Middle frontal gyrus (tissue), 1 donor: ENCODE measurements around the gene AGO4.
A peak's percentile ranks its signal among the peaks of the same experiment; 100 is the strongest.
"Not testable (repeated sequence)": the region's sequence is repeated elsewhere in the genome, so short reads cannot be mapped to it uniquely, and the experiment has no call there.

ENCODE experiments used
- DNase-seq: peaks from one replicate; pipeline ENCODE4 v3.0.0-alpha.2; 2015; ENCODE audit warnings: low spot score; ENCODE audit errors: extremely low spot score

Gene AGO4

DNA sequence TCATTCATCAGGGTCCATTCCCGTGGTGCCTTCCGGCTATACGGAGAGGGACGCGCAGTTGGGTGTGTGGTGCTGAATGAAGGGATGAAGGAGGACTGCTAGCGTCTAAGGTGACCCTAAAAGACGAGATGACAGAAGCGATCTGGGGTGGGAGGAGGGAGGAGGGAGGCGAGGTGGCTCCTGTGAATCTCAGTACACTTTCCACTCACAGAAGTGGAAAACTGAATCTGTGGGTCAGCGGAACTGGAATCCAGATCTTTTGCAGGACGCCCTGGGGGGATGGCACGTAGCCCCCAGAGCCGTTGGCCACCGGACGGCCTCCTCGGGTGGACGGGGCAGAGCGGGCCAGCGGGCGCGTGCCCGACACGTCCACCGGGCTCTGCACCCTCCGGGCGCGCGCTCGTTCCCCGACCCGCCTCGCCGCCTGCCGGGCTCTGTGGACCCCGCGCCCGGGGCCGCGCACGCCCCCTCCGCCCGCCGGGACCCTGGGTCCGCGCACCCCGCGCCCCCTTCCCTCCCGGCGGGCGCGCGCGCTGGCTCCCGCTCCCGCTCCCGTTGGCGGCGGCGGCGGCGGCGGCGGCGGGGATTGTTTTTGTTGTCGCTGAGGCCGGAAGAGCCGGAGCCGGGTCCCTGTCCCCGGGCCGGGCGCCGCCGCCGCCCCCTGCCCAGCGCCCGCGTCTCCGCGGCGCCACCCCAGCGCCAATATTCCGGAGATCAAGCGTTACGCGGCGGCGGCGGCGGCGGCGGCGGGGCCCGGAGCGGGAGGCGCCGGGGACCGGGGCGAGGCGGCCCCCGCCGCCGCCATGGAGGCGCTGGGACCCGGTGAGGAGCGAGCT is at the start of gene AGO4:
Gene AGO4 (plus strand): TSS at position 403 of the 836 bp plus-strand sequence. CDS start 401 bp downstream, at position 804.
- DNase-seq, result peak; percentile 32

GRCh38 chr1:35762141-35762540 is 45.7 kb upstream of the AGO4 start:
- no peak for DNase-seq

DNA sequence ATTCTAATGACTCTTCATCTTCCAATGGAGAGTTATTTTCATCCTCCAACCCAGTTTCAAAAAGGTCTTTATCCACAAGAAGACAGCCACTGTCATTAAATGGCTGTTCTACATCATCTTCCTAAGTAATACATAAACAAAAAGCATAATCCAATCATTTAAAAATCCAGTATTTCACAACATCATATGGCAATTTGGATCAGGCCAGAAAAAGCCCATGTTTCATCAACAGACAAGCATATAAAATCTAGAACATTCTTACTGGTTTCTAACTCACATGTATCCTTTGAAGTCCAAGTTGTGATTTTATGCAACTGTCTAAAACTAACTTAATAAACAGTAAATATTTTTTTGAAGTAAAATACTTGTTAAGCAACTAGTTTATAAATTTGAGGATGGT is 44.6 kb upstream of the AGO4 start:
- DNase-seq, result no peak

DNA sequence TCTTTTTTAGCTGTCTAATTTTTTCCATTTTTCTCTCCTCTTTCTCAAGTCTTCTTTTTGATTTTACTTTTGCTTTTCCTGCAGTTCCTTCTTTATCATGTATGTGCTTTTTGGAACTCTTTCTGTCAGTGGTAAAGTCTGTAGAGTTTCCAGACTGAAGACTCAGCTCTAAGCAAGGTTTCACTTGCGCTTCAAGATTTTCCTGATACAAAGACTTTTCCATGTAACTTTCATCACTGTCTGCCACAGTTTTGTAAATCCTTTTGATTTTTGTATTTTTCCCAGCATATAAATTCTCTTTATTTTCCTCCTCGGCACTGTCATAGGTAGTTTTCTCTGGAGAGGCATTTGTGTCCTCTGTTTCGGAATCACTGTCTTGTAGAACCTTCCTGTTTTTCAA is 43.5 kb upstream of the AGO4 start:
- no peak for DNase-seq

- DNase-seq, result no peak
Observed at GRCh38 chr1:35768350-35769187, 39.2 kb upstream of the AGO4 start.

- DNase-seq, result peak; percentile 32
Observed at GRCh38 chr1:35769188-35769758, 38.5 kb upstream of the AGO4 start.

GRCh38 chr1:35773711-35774110 is 34.1 kb upstream of the AGO4 start:
- DNase-seq, result no peak

GRCh38 chr1:35776172-35776571 is 31.6 kb upstream of the AGO4 start:
- not testable (repeated sequence) for DNase-seq

- DNase-seq, result no peak
Observed at GRCh38 chr1:35777109-35777508, 30.7 kb upstream of the AGO4 start.

DNA sequence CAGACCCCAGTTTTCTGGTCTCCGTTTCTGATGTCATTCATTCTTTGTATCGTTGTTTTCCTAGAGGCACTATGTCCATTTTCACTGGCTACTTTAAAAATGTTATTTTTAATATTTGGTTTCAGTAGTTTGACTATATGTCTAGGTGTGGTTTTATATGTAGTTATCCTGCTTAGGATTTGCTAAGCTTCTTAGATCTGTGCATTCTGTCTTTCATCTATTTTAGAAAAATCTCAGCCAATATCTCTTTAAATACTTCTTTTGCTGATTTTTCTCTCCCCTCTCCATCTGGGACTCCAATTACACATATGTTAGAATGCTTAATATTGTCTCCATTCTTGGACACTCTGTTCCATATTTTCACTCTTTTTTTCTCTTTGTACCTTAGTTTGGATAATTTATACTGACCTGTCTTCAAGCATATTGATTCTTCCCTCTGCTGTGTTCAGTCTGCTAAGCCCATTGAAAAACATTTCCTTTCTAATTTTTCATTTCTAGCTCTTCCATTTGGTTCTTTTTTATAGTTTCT is 24.7 kb upstream of the AGO4 start:
- DNase-seq, result no peak

DNA sequence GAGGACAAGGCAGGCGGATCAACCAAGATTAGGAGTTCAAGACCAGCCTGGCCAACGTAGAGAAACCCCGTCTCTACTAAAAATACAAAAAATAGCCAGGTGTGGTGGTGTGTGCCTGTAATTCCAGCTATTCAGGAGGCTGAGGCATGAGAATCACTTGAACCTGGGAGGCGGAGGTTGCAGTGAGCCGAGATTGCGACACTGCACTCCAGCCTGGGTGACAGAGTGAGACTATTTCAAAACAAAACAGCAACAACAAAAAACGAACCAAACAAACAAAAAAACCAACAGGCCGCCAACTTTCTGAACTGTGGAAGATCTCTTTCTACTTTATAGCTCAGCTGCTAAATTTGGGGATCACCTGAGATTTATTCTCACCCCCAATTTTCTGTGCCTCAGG is 23.5 kb upstream of the AGO4 start:
- not testable (repeated sequence) for DNase-seq

GRCh38 chr1:35788139-35788538 is 19.7 kb upstream of the AGO4 start:
- no peak for DNase-seq

DNA sequence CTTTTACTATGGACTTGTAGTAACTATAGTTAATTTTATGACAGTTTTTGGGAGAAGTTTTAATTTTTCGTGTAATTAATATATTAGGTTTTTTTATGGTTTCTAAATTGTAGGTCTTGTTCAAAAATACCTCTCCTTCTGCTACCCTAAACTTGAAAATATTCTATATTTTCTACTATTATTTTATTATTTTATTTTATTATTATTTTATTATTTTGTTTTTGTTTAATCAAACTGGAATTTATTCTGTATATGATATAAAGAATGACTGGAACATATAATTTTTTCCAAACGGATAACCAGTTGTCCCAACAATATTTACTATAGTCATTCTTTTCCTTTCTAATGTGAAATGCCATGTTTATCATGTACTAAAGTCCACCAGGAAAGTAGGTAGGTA is 17.1 kb upstream of the AGO4 start:
- DNase-seq, result no peak

GRCh38 chr1:35795295-35795694 is 12.5 kb upstream of the AGO4 start:
- DNase-seq, result no peak

- DNase-seq, result no peak
Observed at GRCh38 chr1:35797380-35797779, 10.4 kb upstream of the AGO4 start.

DNA sequence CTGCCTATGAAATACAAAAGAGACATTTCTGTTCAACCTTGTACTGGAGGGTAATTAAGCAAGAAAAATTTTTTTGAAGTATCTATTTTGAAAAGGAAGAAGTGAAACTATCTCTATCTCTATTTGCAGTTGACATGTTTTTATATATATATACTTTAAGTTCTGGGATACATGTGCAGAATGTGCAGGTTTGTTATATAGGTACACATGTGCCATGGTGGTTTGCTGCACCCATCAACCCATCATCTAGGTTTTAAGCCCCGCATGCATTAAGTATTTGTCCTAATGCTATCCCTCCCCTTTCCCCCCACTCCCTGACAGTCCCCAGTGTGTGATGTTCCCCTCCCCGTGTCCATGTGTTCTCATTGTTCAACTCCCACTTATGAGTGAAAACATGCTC is 9.8 kb upstream of the AGO4 start:
- not testable (repeated sequence) for DNase-seq

- DNase-seq, result not testable (repeated sequence)
Observed at GRCh38 chr1:35800167-35800887, 7.5 kb upstream of the AGO4 start.

DNA sequence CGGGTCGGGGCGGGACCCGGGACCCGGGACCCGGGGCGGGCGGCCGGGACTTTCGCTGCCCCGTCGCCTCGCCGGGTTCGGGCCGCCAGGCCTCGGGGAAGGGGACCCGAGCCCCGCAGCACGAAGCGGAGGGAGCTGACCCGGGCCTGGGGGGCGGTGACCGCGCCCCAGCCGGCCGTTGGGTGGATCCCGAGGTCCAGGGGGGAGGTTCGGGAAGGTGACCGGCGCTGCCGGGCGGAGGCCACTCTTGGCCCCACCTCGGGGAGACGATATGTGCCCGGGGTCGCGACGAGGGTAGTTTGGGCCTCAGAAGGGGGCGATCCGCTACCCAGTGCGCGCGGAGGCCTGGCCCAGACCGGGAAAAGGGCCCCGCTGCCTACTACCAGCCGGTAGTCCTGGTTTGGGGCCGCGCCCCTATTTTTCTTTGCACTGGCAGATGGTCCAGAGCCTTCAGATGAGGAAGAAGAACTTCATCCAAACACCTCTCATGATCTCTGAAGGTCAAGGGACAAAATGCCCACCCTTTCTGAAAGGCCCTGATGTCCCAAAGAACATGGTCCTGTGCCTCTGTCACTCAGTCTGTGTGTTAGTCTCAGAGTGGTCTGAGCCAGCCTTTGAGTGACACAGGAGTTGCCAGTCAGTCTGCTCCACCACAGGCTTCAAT is 766 bp downstream of the AGO4 start:
- DNase-seq, result no peak

GRCh38 chr1:35809114-35810095 is 1.6 kb downstream of the AGO4 start:
- DNase-seq, result no peak
